Fibroblast of lung (primary cell): ENCODE results near the gene APLF. TPM values are rescaled to one million over a fixed set of nuclear protein-coding genes. Genes with fewer than 3 reads are reported as not detected.

ENCODE experiments used
- DNase-seq, 2 donors: peaks; one replicate each; pipeline versions ENCODE4 v3.0.0 to v3.0.0-alpha.2; 2010; ENCODE audit warnings: low read depth in 2 of 2
- H2AFZ ChIP-seq: 2 replicates; pipeline ENCODE4 v1.5.1; 2012; ENCODE audit warnings: low read length, control low read depth, inconsistent platforms
- H3K27ac ChIP-seq: 2 replicates; pipeline ENCODE4 v1.5.1; 2011; ENCODE audit warnings: low read length, control low read depth; ENCODE audit not compliant: insufficient read depth
- H3K27me3 ChIP-seq: 2 replicates; pipeline ENCODE4 v1.5.1; 2011; ENCODE audit warnings: mild to moderate bottlenecking, low read length; ENCODE audit not compliant: control insufficient read depth, insufficient read depth
- H3K36me3 ChIP-seq: 2 replicates; pipeline ENCODE4 v1.5.1; 2011; ENCODE audit warnings: low read length; ENCODE audit not compliant: control insufficient read depth, insufficient read depth
- H3K4me1 ChIP-seq: 2 replicates; pipeline ENCODE4 v1.5.1; 2011; ENCODE audit warnings: low read length; ENCODE audit not compliant: control insufficient read depth, insufficient read depth; ENCODE audit errors: extremely low read depth
- H3K4me2 ChIP-seq: 2 replicates; pipeline ENCODE4 v1.5.1; 2011; ENCODE audit warnings: low read length, control low read depth; ENCODE audit not compliant: insufficient read depth; ENCODE audit errors: extremely low read depth
- H3K4me3 ChIP-seq, 4 experiments: fragments of 200-600 bp in 1 of 4; sonication (generic) in 1 of 4; replicated peaks in 1 of 4; 2 replicates each; pipeline ENCODE4 v1.5.1; 2011 to 2016; ENCODE audit warnings: low read length in 4 of 4, low read depth in 3 of 4, mild to moderate bottlenecking in 3 of 4, control low read depth in 2 of 4, inconsistent platforms in 1 of 4, mixed read lengths in 1 of 4; ENCODE audit not compliant: insufficient read depth in 1 of 4; ENCODE audit errors: control extremely low read depth in 1 of 4
- H3K79me2 ChIP-seq: 2 replicates; pipeline ENCODE4 v1.5.1; 2012; ENCODE audit warnings: mild to moderate bottlenecking, low read length, inconsistent platforms; ENCODE audit not compliant: control insufficient read depth, insufficient read depth
- H3K9ac ChIP-seq: 2 replicates; pipeline ENCODE4 v1.5.1; 2011; ENCODE audit warnings: mild to moderate bottlenecking, low read length, control low read depth; ENCODE audit not compliant: insufficient read depth
- H3K9me3 ChIP-seq: 2 replicates; pipeline ENCODE4 v1.5.1; 2012; ENCODE audit warnings: low read depth, low read length; ENCODE audit not compliant: control insufficient read depth, insufficient read depth
- H4K20me1 ChIP-seq: 2 replicates; pipeline ENCODE4 v1.5.1; 2011; ENCODE audit warnings: low read length; ENCODE audit not compliant: control insufficient read depth, insufficient read depth; ENCODE audit errors: extremely low read depth
- CTCF ChIP-seq, 2 donors: IDR thresholded peaks in 1 of 2; conservative IDR thresholded peaks in 1 of 2; 1 replicate in 1 of 2; 2 replicates in 1 of 2; pipeline ENCODE4 v1.5.1; 2011 to 2012; ENCODE audit warnings: low read length in 2 of 2, control low read depth in 1 of 2, inconsistent platforms in 1 of 2, low read depth in 1 of 2, mild to moderate bottlenecking in 1 of 2
- EZH2 ChIP-seq: IDR thresholded peaks from 2 replicates; pipeline ENCODE4 v1.5.1; 2012; ENCODE audit warnings: low read length, control low read depth, mild to moderate bottlenecking; ENCODE audit errors: missing control alignments
- polyA plus RNA-seq, 2 donors: library from polyadenylated mRNA; depleted of rRNA in 1 of 2; stranded (reverse) in 1 of 2; unstranded in 1 of 2; fragments of >200 nt; gene quantifications; 2 replicates each; pipeline ENCODE4 v1.2.1, GENCODE V29; 2011 to 2012; ENCODE audit warnings: missing spikeins in 1 of 2
- total RNA-seq: library from RNA; depleted of rRNA; stranded (reverse); fragments of >200 nt; gene quantifications from 2 replicates; pipeline ENCODE4 v1.2.1, GENCODE V29; 2014

APLF gene
- total and polyA plus RNA-seq, 2 donors (not counting 1 experiment from before 2014, with no cell fraction given): 1.6 to 9.4 TPM

DNA sequence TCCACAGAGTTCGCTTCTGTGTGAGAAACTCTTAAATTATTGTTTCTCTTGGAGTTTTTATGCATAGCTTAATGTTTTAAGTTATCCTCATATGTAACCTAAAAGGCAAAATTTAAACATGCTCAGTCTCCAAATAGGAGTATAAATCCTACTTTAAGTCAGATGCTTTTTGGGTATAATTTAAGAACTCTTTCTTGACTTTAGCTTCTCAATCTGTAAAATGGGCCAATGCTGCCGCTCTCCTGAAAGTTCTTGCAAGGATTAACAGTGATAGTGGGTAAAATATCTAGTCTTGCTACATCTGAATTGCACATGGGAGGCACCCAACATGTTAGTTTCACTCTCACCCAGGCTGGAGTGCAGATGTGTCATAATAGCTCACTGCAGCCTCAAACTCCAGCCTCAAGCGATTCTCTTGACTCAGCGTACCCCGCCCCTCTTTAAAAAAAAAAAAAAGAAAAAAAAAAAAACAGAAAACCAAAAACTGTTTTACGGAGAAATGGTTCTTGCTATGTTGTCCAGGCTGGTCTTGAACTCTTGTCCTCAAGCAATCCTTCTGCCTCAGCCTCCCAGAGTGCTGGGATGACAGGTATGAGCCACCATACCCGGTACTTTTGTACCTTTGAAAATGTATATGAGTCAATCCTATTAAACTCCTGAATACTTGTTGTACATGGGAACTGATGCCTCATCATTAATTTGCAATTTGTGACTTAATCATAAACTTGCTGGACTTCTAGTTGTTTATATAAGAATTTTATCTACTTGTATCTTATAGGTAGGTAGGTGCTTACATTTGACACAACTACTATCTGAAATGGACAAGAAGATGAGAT, 2.1 kb upstream of the APLF start:
- Histone ChIP-seq H3K36me3 (no peaks in the 10 kb centered on the region), H3K79me2 (no peaks in the 10 kb centered on the region), H3K27ac (no peak overlapping the region), H4K20me1 (no peaks in the 10 kb centered on the region), H2AFZ (no peak overlapping the region), H3K9ac (no peak overlapping the region), H3K4me3 (no peak overlapping the region), H3K27me3 (no peaks in the 10 kb centered on the region), H3K9me3 (no peaks in the 10 kb centered on the region), H3K4me2 (no peak overlapping the region), H3K4me1 (peaks cover 4% of the 10 kb centered on the region)
- TF ChIP-seq EZH2 (no peak), CTCF (conservative IDR thresholded peaks at IDR 0.05 in 1 of 2, IDR thresholded peaks at IDR 0.05 in 1 of 2; ENCODE audit: low read depth in 1 of 2, low read length in 2 of 2) (no peak)
- DNase-seq: peak; percentile 16 to 22

DNA sequence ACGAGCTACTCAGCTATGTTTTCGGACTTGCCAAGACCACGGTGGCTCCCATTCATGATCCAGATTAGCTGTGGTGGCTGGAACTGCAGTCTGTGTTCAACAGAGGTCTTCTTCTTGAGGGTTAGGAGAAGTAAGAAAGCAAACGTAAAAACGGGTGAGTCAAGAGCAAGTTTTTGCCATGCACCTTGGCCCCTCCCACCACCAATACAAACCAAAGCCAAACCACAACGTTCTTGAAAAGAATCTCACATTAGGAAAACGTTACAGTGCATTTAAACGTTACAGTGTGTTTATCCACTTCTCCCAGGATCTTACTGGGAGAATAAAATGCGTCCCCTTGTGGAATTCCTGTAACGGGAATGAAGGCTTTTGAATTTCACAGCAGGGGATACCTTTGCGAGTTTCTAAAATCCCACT, 1.0 kb upstream of the APLF start:
- no peaks in the 10 kb centered on the region for H3K27me3 ChIP-seq
- peak overlapping the region; percentile 92 to 100 (median 94) for H3K4me3 ChIP-seq
- no peaks in the 10 kb centered on the region for H3K9me3 ChIP-seq
- H3K27ac ChIP-seq: peak overlapping the region; percentile 87
- no peaks in the 10 kb centered on the region for H3K36me3 ChIP-seq
- peaks cover 4% of the 10 kb centered on the region for H3K4me1 ChIP-seq
- H3K9ac ChIP-seq: peak overlapping the region; percentile 80
- TF ChIP-seq EZH2: no peak
- peak; percentile 22 to 37 for TF ChIP-seq CTCF (conservative IDR thresholded peaks at IDR 0.05 in 1 of 2, IDR thresholded peaks at IDR 0.05 in 1 of 2; ENCODE audit: low read depth in 1 of 2, low read length in 2 of 2)
- H2AFZ ChIP-seq: peak overlapping the region; percentile 100
- peak; percentile 45 to 91 for DNase-seq
- H4K20me1 ChIP-seq: no peaks in the 10 kb centered on the region
- peak overlapping the region; percentile 93 for H3K4me2 ChIP-seq
- no peaks in the 10 kb centered on the region for H3K79me2 ChIP-seq

DNA sequence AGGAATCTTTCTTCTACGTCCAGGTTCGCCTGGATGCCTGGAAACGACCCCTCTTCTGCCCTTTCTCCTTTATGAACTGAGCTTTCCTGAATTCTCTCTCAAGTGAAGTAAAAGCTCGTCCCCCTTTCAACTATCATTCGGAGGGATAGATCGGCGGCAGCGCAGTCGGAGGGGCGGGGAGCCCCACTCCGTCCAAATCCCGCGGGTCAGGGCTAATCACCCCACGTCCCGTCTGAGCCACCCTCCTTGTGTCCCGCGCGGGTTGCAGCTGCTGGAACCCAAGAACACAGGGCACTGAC, 658 bp upstream of the APLF start:
- Histone ChIP-seq H3K27ac (peak overlapping the region; percentile 87), H3K4me2 (peak overlapping the region; percentile 93), H3K27me3 (no peaks in the 10 kb centered on the region), H3K36me3 (no peaks in the 10 kb centered on the region), H2AFZ (peak overlapping the region; percentile 100), H3K4me1 (peaks cover 4% of the 10 kb centered on the region), H3K4me3 (peak overlapping the region; percentile 92 to 100 (median 94)), H4K20me1 (no peaks in the 10 kb centered on the region), H3K9ac (peak overlapping the region; percentile 80), H3K79me2 (no peaks in the 10 kb centered on the region), H3K9me3 (no peaks in the 10 kb centered on the region)
- no peak for DNase-seq
- TF ChIP-seq EZH2 (no peak), CTCF (conservative IDR thresholded peaks at IDR 0.05 in 1 of 2, IDR thresholded peaks at IDR 0.05 in 1 of 2; ENCODE audit: low read depth in 1 of 2, low read length in 2 of 2) (no peak)
